GM18909 (cell line): ENCODE measurements around the gene LYZL4.
A peak's percentile ranks its signal among the peaks of the same experiment; 100 is the strongest.

Source experiments
- ATAC-seq: cut with Tn5 transposase; IDR thresholded peaks from one replicate; pipeline ENCODE4 v1.9.1; 2021; ENCODE audit warnings: mild to moderate bottlenecking; ENCODE audit not compliant: unreplicated experiment, poor library complexity

Gene LYZL4

GRCh38 chr3:42410370-42411131, at the start of gene LYZL4:
TSS of gene LYZL4 (minus strand) at chr3:42410610. CDS start at chr3:42407251, 3,359 bp downstream.
- ATAC-seq = no peak

GRCh38 chr3:42459151-42459550, 48.7 kb upstream of the LYZL4 start:
- no peak for ATAC-seq

- no peak for ATAC-seq
Observed at GRCh38 chr3:42456211-42456610, 45.8 kb upstream of the LYZL4 start.

GRCh38 chr3:42451546-42452230, 41.3 kb upstream of the LYZL4 start:
- no peak for ATAC-seq

- no peak for ATAC-seq
Observed at GRCh38 chr3:42451116-42451515, 40.7 kb upstream of the LYZL4 start.

- ATAC-seq = no peak
Observed at GRCh38 chr3:42450567-42450966, 40.2 kb upstream of the LYZL4 start.

- ATAC-seq = no peak
Observed at GRCh38 chr3:42447481-42447880, 37.1 kb upstream of the LYZL4 start.

- ATAC-seq = no peak
Observed at GRCh38 chr3:42446111-42447050, 36.0 kb upstream of the LYZL4 start.

- peak; percentile 82 for ATAC-seq
Observed at GRCh38 chr3:42443819-42444436, 33.5 kb upstream of the LYZL4 start.

- ATAC-seq = no peak
Observed at GRCh38 chr3:42443292-42443691, 32.9 kb upstream of the LYZL4 start.

GRCh38 chr3:42442640-42443039, 32.2 kb upstream of the LYZL4 start:
- ATAC-seq = no peak

- ATAC-seq = no peak
Observed at GRCh38 chr3:42441791-42442190, 31.4 kb upstream of the LYZL4 start.

- no peak for ATAC-seq
Observed at GRCh38 chr3:42440924-42441323, 30.5 kb upstream of the LYZL4 start.

- ATAC-seq = no peak
Observed at GRCh38 chr3:42439261-42440115, 29.1 kb upstream of the LYZL4 start.

GRCh38 chr3:42438758-42439157, 28.3 kb upstream of the LYZL4 start:
- ATAC-seq = no peak

- ATAC-seq = no peak
Observed at GRCh38 chr3:42438193-42438592, 27.8 kb upstream of the LYZL4 start.

GRCh38 chr3:42434777-42435380, 24.5 kb upstream of the LYZL4 start:
- no peak for ATAC-seq

GRCh38 chr3:42432485-42432884, 22.1 kb upstream of the LYZL4 start:
- no peak for ATAC-seq
